GM21447 (cell line): ENCODE measurements around the gene PARP14.

Source experiments
- ATAC-seq: cut with Tn5 transposase; IDR thresholded peaks from one replicate; pipeline ENCODE4 v1.9.1; 2021; ENCODE audit not compliant: unreplicated experiment

The PARP14 gene

DNA sequence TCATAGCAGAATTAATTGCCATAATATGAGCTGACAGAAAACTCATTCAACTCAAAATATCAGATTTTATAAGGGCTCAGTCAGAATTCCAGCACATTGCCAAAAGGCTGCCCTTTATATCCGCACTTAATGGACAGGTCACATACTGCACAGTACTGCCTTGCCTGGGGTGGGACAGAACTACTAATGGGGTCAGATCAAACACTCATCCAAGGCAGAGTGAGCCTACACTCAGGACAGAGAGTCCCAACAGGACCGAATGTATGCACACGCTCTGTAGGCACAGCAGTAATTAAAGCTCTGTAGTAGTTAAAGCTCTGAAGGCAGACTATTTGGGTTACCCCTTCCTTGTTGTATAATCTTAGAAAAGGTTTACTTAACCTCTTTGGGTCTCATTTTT, 85.8 kb downstream of the PARP14 start:
- no peak for ATAC-seq

GRCh38 chr3:122767540-122768372, 87.1 kb downstream of the PARP14 start:
- ATAC-seq = no peak

DNA sequence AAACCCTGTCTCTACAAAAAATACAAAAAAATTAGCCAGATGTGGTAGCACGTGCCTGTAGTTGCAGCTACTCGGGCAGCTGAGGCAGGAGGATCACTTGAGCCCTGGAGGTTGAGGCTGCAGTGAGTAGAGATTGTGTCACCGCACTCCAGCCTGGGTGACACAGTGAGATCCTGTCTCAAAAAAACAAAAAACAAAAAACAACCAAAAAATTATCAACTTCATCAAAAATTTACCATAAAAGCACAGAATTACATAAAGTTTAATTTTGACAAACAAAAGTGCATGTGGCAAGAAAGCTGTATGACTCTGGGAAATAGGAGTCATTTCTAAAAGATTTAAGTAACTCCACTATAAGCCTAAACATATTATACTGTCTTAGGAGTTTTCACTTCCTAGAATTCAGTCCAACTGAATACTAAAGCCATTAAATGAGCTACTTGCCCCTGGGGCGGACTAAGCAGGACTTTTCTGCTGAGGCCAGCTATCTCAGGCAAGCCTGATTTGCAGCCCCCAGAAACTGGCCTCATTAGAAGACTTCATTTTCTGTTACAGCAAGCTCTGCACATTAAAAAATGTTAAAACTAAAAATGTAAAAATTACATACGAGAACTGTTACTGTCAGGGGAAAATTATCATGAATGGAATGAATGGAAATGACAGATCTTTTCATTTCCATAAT, 90.0 kb downstream of the PARP14 start:
- ATAC-seq = no peak

- ATAC-seq = no peak
These were observed 92.2 kb downstream of the PARP14 start for GRCh38 chr3:122772827-122773226.

DNA sequence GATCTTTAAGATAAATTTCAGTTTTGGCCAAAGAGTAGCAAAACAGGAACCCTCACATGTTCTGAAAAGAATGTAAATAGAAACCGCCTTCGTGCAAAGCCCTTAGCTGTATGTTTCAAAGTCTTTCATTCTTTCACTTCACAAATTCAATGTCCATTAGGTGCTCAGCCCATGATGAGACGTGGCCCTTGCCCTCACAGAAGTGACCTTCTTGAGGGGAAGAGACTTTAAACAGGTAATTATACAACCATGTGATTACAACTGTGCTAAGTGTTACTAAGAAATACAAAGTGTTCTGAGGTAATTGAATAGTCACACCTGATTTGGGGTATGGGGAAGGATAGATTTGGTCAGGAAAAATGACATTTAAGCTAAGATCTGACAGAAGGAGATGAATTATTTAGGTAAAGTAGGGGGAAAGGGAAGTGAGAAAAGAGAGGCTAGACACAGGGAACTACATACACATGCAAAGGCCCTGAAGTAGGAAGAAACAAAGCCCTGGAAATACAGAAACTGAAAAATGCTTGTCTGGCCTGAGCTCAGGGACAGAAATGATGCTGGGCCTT, 93.4 kb downstream of the PARP14 start:
- ATAC-seq = peak; percentile 83

GRCh38 chr3:122774564-122774963, 93.9 kb downstream of the PARP14 start:
- no peak for ATAC-seq

DNA sequence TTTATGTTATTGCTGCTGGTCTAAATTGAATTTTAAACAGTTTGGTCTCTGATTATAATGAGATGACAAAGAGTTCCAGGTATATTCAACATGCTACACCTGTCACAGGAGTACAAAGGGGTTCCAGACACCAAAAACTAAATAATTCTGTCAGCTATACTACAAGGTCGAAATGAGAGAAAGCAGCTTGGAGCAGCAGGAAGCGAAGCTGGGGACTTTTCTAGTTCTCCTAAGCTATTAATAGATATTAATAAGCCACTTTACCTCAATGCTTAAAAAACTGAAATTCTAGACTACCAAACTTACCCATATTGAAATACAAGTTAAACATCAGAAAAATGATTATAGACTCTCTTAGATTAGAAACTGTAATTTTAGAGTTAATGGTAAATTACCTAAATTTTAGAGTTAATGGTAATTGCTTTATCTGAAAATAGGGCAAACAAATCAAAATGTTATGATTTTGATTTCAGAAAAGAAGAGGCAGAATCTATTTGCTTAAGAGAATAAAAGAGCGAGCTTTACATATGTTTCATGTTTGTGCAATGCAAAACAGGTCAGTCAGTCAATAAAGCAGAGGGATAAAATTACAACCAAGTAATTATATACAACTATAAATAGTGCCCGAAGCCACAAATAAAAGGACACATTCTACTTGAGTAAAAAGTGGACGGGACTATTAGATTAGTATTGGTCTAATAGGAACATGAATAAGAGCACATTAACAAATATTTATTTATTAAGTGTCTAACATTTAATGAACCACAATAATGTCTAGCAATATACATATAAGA, 96.2 kb downstream of the PARP14 start:
- ATAC-seq = no peak

GRCh38 chr3:122777563-122777962, 96.9 kb downstream of the PARP14 start:
- no peak for ATAC-seq
